ENCODE measurements around the gene NAA40. TPM values are rescaled to one million over a fixed set of nuclear protein-coding genes. Genes with fewer than 3 reads are reported as not detected.
A peak's percentile ranks its signal among the peaks of the same experiment; 100 is the strongest.

Gene NAA40
- total RNA-seq (10 to 100 TPM; 27.4 to 47.6 (median 29.2) TPM), polyA plus RNA-seq (20.1 TPM)
- long read RNA-seq, donor 1, full-length matches to known transcripts, result 26 of 35 reads
- long read RNA-seq, donor 1, partial matches to known transcripts, result 1 of 35 reads
- long read RNA-seq, donor 1, other reads (novel, unspliced or antisense), result 8 of 35 reads
- long read RNA-seq, donor 2, full-length matches to known transcripts, result 24 of 33 reads
- long read RNA-seq, donor 2, partial matches to known transcripts, result 0 of 33 reads
- long read RNA-seq, donor 2, other reads (novel, unspliced or antisense), result 9 of 33 reads
- long read RNA-seq, donor 3, full-length matches to known transcripts, result 94 of 117 reads
- long read RNA-seq, donor 3, partial matches to known transcripts, result 0 of 117 reads
- long read RNA-seq, donor 3, other reads (novel, unspliced or antisense), result 23 of 117 reads
- long read RNA-seq, donor 4, full-length matches to known transcripts, result 42 of 53 reads
- long read RNA-seq, donor 4, partial matches to known transcripts, result 1 of 53 reads
- long read RNA-seq, donor 4, other reads (novel, unspliced or antisense), result 10 of 53 reads

DNA sequence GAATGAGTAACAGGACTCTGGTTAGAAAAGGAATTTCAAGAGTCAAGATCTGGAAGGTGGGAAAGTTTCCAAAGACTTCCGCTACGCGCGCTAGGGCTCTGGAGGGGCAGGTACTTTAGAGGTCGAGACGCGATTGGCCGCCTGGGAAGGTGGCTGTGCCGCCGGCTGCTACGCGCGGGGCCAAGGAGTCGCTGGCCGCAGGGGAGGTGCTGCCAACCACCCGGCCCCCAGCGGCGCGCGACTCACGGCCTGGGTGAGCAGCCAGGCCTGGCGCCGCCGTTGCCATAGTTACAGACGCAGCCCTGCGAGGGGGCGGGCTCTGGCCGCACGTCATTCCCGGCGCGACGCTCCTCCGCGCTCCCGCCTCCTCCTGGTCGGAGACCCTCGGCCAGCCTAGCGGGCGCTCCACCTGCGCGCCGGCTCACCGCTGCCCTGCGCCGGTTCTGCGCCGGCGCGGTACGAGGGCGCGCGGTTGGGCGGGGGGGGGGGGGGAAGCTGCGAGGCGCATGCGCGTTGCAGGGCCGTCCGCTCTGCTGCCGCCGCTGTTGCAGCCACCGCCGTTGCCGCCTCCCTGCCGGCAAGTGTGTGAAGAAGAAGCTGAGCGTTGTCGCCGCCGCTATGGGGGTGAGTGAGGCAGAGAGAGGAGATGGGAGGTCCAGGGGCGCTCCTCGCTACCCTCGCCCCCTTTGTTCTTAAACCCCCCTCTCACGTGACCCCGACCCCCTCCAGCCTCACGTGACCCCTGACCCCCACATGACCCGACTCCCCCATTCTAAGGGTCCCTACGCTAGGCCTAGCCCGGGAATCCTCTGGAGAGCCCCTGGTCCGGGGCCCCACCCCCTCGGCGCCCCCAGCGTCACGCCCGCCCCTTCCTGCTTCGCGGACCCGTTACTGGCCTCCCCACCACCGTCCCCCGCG is at the start of gene NAA40:
Gene NAA40 (plus strand): TSS at position 524 of the 918 bp plus-strand sequence. CDS start 95 bp downstream, at position 619.
- WGBS, result under 1% methylated on average over 83 of the region's 92 CpGs
- no peaks in the 10 kb centered on the region for H3K27me3 ChIP-seq (ENCODE audit: control insufficient read depth, insufficient read depth)
- peak; percentile 96 to 97 for ATAC-seq
- no peaks in the 10 kb centered on the region for H3K4me1 ChIP-seq (ENCODE audit: control insufficient read depth, insufficient read depth, low read length)
- no peaks in the 10 kb centered on the region for H3K9me3 ChIP-seq (ENCODE audit: control insufficient read depth, low read length)
- DNase-seq, result peak; percentile 92 to 96 (median 96)
- intact Hi-C loops (cut with DNase I), result no loop called here
- H3K4me3 ChIP-seq (ENCODE audit: low read length), result peak within 1 kb of the TSS; percentile 82
- H3K27ac ChIP-seq (ENCODE audit: low read length), result peak within 1 kb of the TSS; percentile 74

DNA sequence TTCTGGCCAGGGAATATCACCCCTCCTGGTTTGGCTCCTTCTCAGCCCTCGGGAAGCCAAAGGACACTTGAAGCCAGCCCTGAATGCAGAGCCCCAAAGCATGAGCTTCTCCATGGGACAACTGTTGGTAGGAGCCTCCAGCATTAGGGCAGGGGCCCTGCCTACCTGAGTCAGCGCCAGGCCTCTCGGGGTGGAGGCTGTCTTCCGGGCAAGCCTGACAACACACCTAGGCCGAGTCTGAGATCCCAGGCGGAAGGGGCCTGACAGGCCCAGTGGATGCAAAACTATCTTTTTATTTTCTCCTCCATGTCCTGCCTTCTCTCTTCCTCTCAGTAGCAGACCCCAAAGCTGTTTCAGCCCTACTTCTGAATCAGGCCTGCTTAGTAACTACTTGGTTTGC is 49.5 kb upstream of the NAA40 start:
- no peak overlapping the region for H3K27ac ChIP-seq (ENCODE audit: low read length)
- H3K27me3 ChIP-seq (ENCODE audit: control insufficient read depth, insufficient read depth), result no peaks in the 10 kb centered on the region
- DNase-seq (peak in 1 of 3 donors; percentile 29), ATAC-seq (peak in 1 of 2 donors; percentile 12)
- H3K9me3 ChIP-seq (ENCODE audit: control insufficient read depth, low read length), result no peaks in the 10 kb centered on the region
- intact Hi-C loops (cut with DNase I), result no loop called here
- no peak overlapping the region for H3K4me3 ChIP-seq (ENCODE audit: low read length)
- H3K4me1 ChIP-seq (ENCODE audit: control insufficient read depth, insufficient read depth, low read length), result peaks cover 17% of the 10 kb centered on the region
- WGBS, result 88% methylated on average over 6 of the region's 6 CpGs

DNA sequence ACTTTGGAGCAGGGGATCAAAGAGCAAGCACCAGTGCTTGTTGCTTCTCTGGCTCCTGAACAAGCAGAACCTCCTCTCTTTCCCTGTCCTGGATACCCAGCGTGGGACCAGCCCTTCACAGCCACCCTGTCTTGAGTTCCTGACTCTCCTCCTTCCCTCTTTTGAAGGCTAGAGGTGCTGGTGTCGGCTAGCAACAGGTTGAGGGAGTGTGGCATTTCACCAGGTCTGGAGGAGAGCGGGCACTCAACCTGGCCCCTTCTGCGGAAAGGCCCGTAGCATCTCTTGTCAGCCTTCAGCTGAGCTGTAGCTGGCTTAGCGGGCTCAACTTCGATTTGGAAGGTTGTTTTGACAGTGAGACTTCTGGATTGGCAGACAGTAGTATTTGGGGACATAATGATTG is 48.4 kb upstream of the NAA40 start:
- Histone ChIP-seq H3K27me3 (ENCODE audit: control insufficient read depth, insufficient read depth) (no peaks in the 10 kb centered on the region), H3K4me3 (ENCODE audit: low read length) (no peak overlapping the region), H3K9me3 (ENCODE audit: control insufficient read depth, low read length) (no peaks in the 10 kb centered on the region), H3K27ac (ENCODE audit: low read length) (no peak overlapping the region), H3K4me1 (ENCODE audit: control insufficient read depth, insufficient read depth, low read length) (peaks cover 17% of the 10 kb centered on the region)
- ATAC-seq (no peak), DNase-seq (no peak)
- 89% methylated on average over 7 of the region's 7 CpGs for WGBS
- intact Hi-C loops (cut with DNase I), result no loop called here

DNA sequence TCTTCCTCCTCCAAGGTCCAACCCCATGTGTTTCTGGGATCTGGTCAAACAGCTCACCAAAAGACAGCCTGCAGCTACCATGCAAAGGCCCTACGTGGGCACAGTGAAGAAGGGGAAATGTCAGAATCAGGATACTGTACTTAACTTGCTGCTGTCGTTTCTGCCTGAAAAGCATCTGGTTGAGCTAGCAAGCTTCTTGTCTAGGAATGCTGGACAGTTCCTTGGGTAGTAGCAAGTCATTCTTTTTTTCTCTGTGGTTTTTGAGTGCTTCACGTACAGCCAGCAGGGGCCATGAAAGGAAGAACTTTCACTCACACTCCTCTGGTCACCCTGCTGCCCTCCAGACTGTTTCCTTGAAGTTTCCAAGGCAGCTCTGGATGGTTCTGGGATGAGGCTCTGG is 46.6 kb upstream of the NAA40 start:
- intact Hi-C loops (cut with DNase I), result no loop called here
- 31% methylated on average over 3 of the region's 3 CpGs for WGBS
- no peak overlapping the region for H3K27ac ChIP-seq (ENCODE audit: low read length)
- no peaks in the 10 kb centered on the region for H3K27me3 ChIP-seq (ENCODE audit: control insufficient read depth, insufficient read depth)
- H3K4me3 ChIP-seq (ENCODE audit: low read length), result no peak overlapping the region
- peaks cover 16% of the 10 kb centered on the region for H3K4me1 ChIP-seq (ENCODE audit: control insufficient read depth, insufficient read depth, low read length)
- H3K9me3 ChIP-seq (ENCODE audit: control insufficient read depth, low read length), result no peaks in the 10 kb centered on the region
- ATAC-seq (no peak), DNase-seq (no peak)

DNA sequence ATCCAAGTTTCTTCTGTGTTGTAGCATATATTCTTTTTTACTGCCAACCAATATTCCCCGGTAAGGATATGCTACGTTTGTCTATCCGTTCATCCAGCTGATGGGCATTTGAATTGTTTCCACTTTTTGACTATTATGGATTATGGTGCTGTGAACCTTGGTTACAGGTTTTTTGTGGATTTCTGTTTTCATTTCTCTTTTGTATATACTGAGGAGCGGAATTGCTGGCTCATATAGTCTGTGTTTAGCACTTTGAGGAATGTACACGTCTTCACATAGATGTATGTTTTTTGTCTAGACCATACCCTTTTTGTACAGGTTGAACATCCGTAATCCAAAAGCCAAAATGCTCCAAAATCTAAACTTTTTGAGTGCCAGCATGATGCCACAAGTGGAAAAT is 45.4 kb upstream of the NAA40 start:
- Histone ChIP-seq H3K27ac (ENCODE audit: low read length) (no peak overlapping the region), H3K4me3 (ENCODE audit: low read length) (no peak overlapping the region), H3K9me3 (ENCODE audit: control insufficient read depth, low read length) (no peaks in the 10 kb centered on the region), H3K4me1 (ENCODE audit: control insufficient read depth, insufficient read depth, low read length) (peaks cover 8% of the 10 kb centered on the region), H3K27me3 (ENCODE audit: control insufficient read depth, insufficient read depth) (no peaks in the 10 kb centered on the region)
- DNase-seq, result no peak
- WGBS, result 97% methylated on average over 6 of the region's 6 CpGs
- no peak for ATAC-seq
- intact Hi-C loops (cut with DNase I), result no loop called here

DNA sequence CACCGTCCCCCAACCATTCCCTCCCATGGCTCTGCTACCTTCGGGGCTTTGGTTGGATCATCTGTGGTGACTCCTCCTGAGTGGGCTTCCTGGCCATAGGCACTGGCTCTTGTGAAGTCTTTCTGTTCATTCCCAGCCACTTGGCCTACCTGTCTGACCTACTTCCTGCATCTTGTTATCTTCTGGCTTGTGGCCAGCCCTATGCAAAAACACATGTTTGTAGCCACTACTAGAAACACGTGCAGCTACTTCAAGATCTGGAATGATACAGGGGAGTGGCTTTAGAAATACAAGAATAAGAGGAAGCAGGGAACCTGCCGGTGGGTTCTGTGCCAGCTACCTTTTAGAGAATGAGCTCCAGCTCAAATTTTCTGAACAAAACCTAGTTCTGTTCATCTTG is 42.7 kb upstream of the NAA40 start:
- ATAC-seq, result no peak
- 60% methylated on average over 4 of the region's 4 CpGs for WGBS
- intact Hi-C loops (cut with DNase I), result no loop called here
- no peak overlapping the region for H3K4me3 ChIP-seq (ENCODE audit: low read length)
- peaks cover 4% of the 10 kb centered on the region for H3K4me1 ChIP-seq (ENCODE audit: control insufficient read depth, insufficient read depth, low read length)
- DNase-seq, result no peak
- no peaks in the 10 kb centered on the region for H3K9me3 ChIP-seq (ENCODE audit: control insufficient read depth, low read length)
- H3K27me3 ChIP-seq (ENCODE audit: control insufficient read depth, insufficient read depth), result no peaks in the 10 kb centered on the region
- no peak overlapping the region for H3K27ac ChIP-seq (ENCODE audit: low read length)

DNA sequence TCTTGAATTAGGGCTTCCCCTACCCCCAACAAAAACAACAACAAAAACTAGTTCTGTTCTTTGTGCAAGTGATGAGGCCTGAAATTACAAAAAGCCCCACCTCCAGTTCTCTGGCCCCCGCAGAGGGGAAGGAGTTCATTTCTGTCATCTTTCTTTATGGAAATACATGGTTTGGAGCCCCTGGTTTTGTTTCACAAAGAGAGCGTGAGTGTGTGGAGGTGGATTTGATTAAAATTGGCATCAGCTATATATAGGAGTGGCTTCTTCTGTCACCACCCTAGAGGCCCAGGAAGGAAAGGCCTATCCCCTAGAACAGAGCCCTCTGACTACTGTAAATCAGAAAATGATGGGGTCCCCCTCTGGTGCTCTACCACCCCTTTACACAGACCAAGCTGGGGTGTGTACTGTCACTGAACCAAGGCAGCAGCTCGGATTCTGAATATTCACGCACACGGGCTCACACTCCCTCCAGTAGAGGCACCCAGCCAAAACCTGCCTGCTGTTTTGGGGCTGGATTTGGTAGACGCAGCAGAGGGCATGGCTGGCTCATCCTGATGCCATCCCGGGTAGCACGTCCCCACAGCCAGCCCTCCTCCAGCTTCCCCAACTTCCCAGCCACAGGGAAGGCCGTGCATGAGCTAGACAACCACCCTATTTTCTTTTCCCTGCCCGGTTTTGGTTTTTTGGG is 41.2 kb upstream of the NAA40 start:
- Histone ChIP-seq H3K9me3 (ENCODE audit: control insufficient read depth, low read length) (no peaks in the 10 kb centered on the region), H3K27ac (ENCODE audit: low read length) (no peak overlapping the region), H3K4me1 (ENCODE audit: control insufficient read depth, insufficient read depth, low read length) (peaks cover 4% of the 10 kb centered on the region), H3K27me3 (ENCODE audit: control insufficient read depth, insufficient read depth) (no peaks in the 10 kb centered on the region), H3K4me3 (ENCODE audit: low read length) (no peak overlapping the region)
- ATAC-seq (peak in 1 of 2 donors; percentile 30), DNase-seq (peak in 1 of 3 donors; percentile 23)
- WGBS, result 76% methylated on average over 10 of the region's 10 CpGs
- intact Hi-C loops (cut with DNase I), result no loop called here

DNA sequence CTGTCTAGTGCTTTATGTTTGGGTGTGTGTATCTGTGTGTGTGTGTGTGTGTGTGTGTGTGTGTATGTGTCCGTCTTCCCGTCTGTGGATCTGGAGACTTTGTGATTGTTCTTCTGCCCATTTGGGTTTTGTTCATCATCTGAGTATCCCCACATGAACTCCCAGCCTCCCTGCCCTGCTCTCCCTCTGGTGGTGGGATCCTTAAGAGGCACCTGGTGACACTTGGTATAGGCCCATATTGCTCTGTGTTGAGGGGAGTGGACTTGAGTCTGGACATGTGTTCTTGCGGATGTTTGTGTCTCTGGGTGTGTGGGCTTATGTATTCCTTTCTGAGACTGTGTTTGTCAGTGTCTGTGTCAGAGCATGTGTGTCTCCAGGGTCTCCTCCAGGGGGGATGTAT is 37.1 kb upstream of the NAA40 start:
- no peak for ATAC-seq
- Histone ChIP-seq H3K27me3 (ENCODE audit: control insufficient read depth, insufficient read depth) (no peaks in the 10 kb centered on the region), H3K9me3 (ENCODE audit: control insufficient read depth, low read length) (no peaks in the 10 kb centered on the region), H3K4me3 (ENCODE audit: low read length) (no peak overlapping the region), H3K27ac (ENCODE audit: low read length) (no peak overlapping the region), H3K4me1 (ENCODE audit: control insufficient read depth, insufficient read depth, low read length) (no peaks in the 10 kb centered on the region)
- 70% methylated on average over 3 of the region's 3 CpGs for WGBS
- intact Hi-C loops (cut with DNase I), result no loop called here
- DNase-seq, result no peak

DNA sequence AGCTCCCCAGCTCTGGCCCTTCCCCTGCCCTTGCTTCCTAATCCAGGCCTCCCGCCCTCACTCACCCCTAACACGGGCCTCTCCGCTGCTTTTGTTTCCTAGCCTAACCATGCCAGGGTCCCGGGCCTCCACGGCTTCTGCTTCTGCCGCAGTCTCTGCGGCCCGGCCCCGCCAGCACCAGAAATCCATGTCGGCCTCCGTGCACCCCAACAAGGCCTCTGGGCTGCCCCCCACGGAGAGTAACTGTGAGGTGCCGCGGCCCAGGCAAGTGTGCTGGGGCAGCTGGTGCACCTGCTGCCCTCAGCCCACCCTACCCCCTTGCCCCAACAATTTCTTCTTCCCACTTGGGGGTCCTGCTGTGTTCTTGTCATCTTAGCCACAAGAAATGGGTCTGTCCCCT is 34.9 kb upstream of the NAA40 start:
- H3K4me3 ChIP-seq (ENCODE audit: low read length), result no peak overlapping the region
- no peaks in the 10 kb centered on the region for H3K27me3 ChIP-seq (ENCODE audit: control insufficient read depth, insufficient read depth)
- H3K9me3 ChIP-seq (ENCODE audit: control insufficient read depth, low read length), result no peaks in the 10 kb centered on the region
- DNase-seq (no peak), ATAC-seq (no peak)
- H3K4me1 ChIP-seq (ENCODE audit: control insufficient read depth, insufficient read depth, low read length), result no peaks in the 10 kb centered on the region
- no peak overlapping the region for H3K27ac ChIP-seq (ENCODE audit: low read length)
- WGBS, result 95% methylated on average over 14 of the region's 14 CpGs
- intact Hi-C loops (cut with DNase I), result no loop called here

DNA sequence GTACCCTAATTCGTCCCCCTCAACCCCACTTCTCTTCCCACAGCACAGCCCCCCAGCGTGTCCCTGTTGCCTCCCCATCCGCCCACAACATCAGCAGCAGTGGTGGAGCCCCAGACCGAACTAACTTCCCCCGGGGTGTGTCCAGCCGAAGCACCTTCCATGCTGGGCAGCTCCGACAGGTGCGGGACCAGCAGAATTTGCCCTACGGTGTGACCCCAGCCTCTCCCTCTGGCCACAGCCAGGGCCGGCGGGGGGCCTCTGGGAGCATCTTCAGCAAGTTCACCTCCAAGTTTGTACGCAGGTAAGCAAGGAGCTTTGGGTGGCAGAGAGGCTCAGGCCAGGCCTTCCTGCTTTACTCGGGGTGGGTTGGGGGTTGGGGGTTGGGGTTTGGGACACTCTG is 34.1 kb upstream of the NAA40 start:
- DNase-seq (peak in 1 of 3 donors; percentile 50), ATAC-seq (no peak)
- intact Hi-C loops (cut with DNase I), result no loop called here
- Histone ChIP-seq H3K4me3 (ENCODE audit: low read length) (no peak overlapping the region), H3K9me3 (ENCODE audit: control insufficient read depth, low read length) (no peaks in the 10 kb centered on the region), H3K27me3 (ENCODE audit: control insufficient read depth, insufficient read depth) (no peaks in the 10 kb centered on the region), H3K4me1 (ENCODE audit: control insufficient read depth, insufficient read depth, low read length) (no peaks in the 10 kb centered on the region), H3K27ac (ENCODE audit: low read length) (no peak overlapping the region)
- 91% methylated on average over 13 of the region's 13 CpGs for WGBS

Measured in right cardiac atrium (tissue), 5 donors.